WI38 (cell line): Measurements from ENCODE around the gene RERG.

Experiments
- H3K4me3 ChIP-seq: 2 replicates; pipeline ENCODE4 v1.5.1; 2011; ENCODE audit warnings: low read depth, mild to moderate bottlenecking, control low read depth, low read length
- CTCF ChIP-seq: IDR thresholded peaks from 2 replicates; pipeline ENCODE4 v1.5.1; 2012; ENCODE audit warnings: low read depth, mild to moderate bottlenecking, control low read depth, low read length

The RERG gene

GRCh38 chr12:15208140-15208539 is 13.1 kb downstream of the RERG start:
- no peak for TF ChIP-seq CTCF
- no peak overlapping the region for H3K4me3 ChIP-seq

- H3K4me3 ChIP-seq, result no peak overlapping the region
These were observed 14.3 kb downstream of the RERG start for GRCh38 chr12:15206831-15207389.

GRCh38 chr12:15206338-15206737 is 14.9 kb downstream of the RERG start:
- TF ChIP-seq CTCF, result no peak
- H3K4me3 ChIP-seq, result no peak overlapping the region

More at GRCh38 chr12:15206831-15207389, 14.3 kb downstream of the RERG start:
- TF ChIP-seq CTCF, result no peak

GRCh38 chr12:15205341-15206010 is 15.7 kb downstream of the RERG start:
- no peak overlapping the region for H3K4me3 ChIP-seq
- TF ChIP-seq CTCF, result no peak

GRCh38 chr12:15201456-15201855 is 19.8 kb downstream of the RERG start:
- H3K4me3 ChIP-seq, result no peak overlapping the region
- TF ChIP-seq CTCF, result no peak

- H3K4me3 ChIP-seq, result no peak overlapping the region
- no peak for TF ChIP-seq CTCF
These were observed 20.2 kb downstream of the RERG start for GRCh38 chr12:15201056-15201455.

GRCh38 chr12:15200641-15201040 is 20.6 kb downstream of the RERG start:
- no peak overlapping the region for H3K4me3 ChIP-seq
- no peak for TF ChIP-seq CTCF
